K562 (cell line): ENCODE results near the gene LLGL1. TPM values are rescaled to one million over a fixed set of nuclear protein-coding genes. Genes with fewer than 3 reads are reported as not detected.

ENCODE experiments used
- ARID2 ChIP-seq: fragments of 450-650 bp; IDR thresholded peaks from 2 replicates; pipeline ENCODE4 v1.6.1; 2017; ENCODE audit warnings: antibody characterized with exemption, mild to moderate bottlenecking
- GTF2F1 ChIP-seq: IDR thresholded peaks from 2 replicates; pipeline ENCODE4 v1.6.1; 2011; ENCODE audit warnings: low read depth, low read length, improper control_type of control experiment
- HDAC2 ChIP-seq: fragments of 450-650 bp; IDR thresholded peaks from 2 replicates; pipeline ENCODE4 v1.6.1; 2016; ENCODE audit warnings: mild to moderate bottlenecking
- HDAC6 ChIP-seq: IDR thresholded peaks from 2 replicates; pipeline ENCODE4 v1.6.1; 2012; ENCODE audit warnings: low read depth, mild to moderate bottlenecking, control low read depth, inconsistent platforms, low read length, moderate library complexity
- MAZ ChIP-seq, 2 experiments: fragments of 450-650 bp in 1 of 2; sonication (generic) in 1 of 2; formaldehyde crosslinking; IDR thresholded peaks in 1 of 2; conservative IDR thresholded peaks in 1 of 2; 2 replicates each; pipeline versions ENCODE4 v1.4.0 to v1.5.0; 2020; ENCODE audit warnings: mild to moderate bottlenecking in 1 of 2, missing genetic modification reagents in 1 of 2
- MIER1 ChIP-seq: fragments of 450-650 bp; IDR thresholded peaks from 2 replicates; pipeline ENCODE4 v1.6.1; 2016; ENCODE audit warnings: antibody characterized with exemption, mild to moderate bottlenecking, low read depth
- PTTG1 ChIP-seq: fragments of 450-650 bp; IDR thresholded peaks from 2 replicates; pipeline ENCODE4 v1.6.1; 2016; ENCODE audit warnings: low read depth, mild to moderate bottlenecking, missing genetic modification characterization, missing compliant biosample characterization
- PURB ChIP-seq: sonication (generic); formaldehyde crosslinking; IDR thresholded peaks from 2 replicates; pipeline ENCODE4 v1.9.0; 2021; ENCODE audit warnings: low read depth, mild to moderate bottlenecking, missing genetic modification reagents
- SMAD1 ChIP-seq: fragments of 150-350 bp; IDR thresholded peaks from 2 replicates; pipeline ENCODE4 v1.6.1; 2014; ENCODE audit warnings: low read length, low read depth; ENCODE audit not compliant: partially characterized antibody
- SMAD4 ChIP-seq: fragments of 250-450 bp; sonication (Bioruptor Pico); conservative IDR thresholded peaks from 2 replicates; pipeline ENCODE4 v1.8.0; 2021; ENCODE audit warnings: inconsistent platforms, mild to moderate bottlenecking, moderate library complexity
- UBTF ChIP-seq, 2 experiments: IDR thresholded peaks; 2 replicates each; pipeline ENCODE4 v1.6.1; 2012; ENCODE audit warnings: improper control_type of control experiment in 2 of 2, low read depth in 2 of 2, low read length in 2 of 2, borderline replicate concordance in 1 of 2
- ZBTB1 ChIP-seq: sonication (generic); formaldehyde crosslinking; IDR thresholded peaks from 2 replicates; pipeline ENCODE4 v1.8.1; 2023; ENCODE audit warnings: missing genetic modification reagents, low read depth, mild to moderate bottlenecking, borderline replicate concordance
- ZKSCAN3 ChIP-seq: fragments of 250-450 bp; sonication (Bioruptor Pico); IDR thresholded peaks from 2 replicates; pipeline ENCODE4 v1.4.0; 2020
- ZNF143 ChIP-seq: sonication (generic); formaldehyde crosslinking; IDR thresholded peaks from 2 replicates; pipeline ENCODE4 v1.9.0; 2022; ENCODE audit warnings: mild to moderate bottlenecking, missing genetic modification reagents
- ZNF407 ChIP-seq: fragments of 450-650 bp; IDR thresholded peaks from 2 replicates; pipeline ENCODE4 v1.6.1; 2016; ENCODE audit warnings: low read depth
- polyA plus RNA-seq, 8 experiments: library from polyadenylated mRNA; depleted of rRNA in 4 of 8; stranded (reverse) in 5 of 8; unstranded in 3 of 8; fragments of >200 nt; fragmentation: Nextera tagmentation in 2 of 8; fragmentation: Illumina TruSeq in 1 of 8; extraction: Ambion mirVana in 2 of 8; extraction: Trizol in 1 of 8; gene quantifications; 2 replicates each; pipeline versions ENCODE4 v1.2.1 to v1.2.3, GENCODE V29; 2011 to 2014; ENCODE audit warnings: inconsistent platforms in 1 of 8, missing spikeins in 1 of 8
- total RNA-seq, 7 experiments: library from RNA; depleted of rRNA in 6 of 7; stranded (reverse); fragments of >200 nt in 6 of 7; fragmentation: Illumina TruSeq in 2 of 7; extraction: Trizol in 2 of 7; gene quantifications; 2 replicates each; pipeline versions ENCODE4 v1.2.1 to v1.2.3, GENCODE V29; 2011 to 2021; ENCODE audit warnings: low replicate concordance in 1 of 7
- TF ChIP-seq, protein P1 (sequence below): fragments of 250-450 bp; sonication (Bioruptor Pico); IDR thresholded peaks from 2 replicates; pipeline ENCODE4 v1.8.0; 2021; ENCODE audit warnings: borderline replicate concordance, mild to moderate bottlenecking, moderate library complexity; ENCODE audit not compliant: poor library complexity, severe bottlenecking

The LLGL1 gene
- total and polyA plus RNA-seq, 9 of the 15 experiments (the other 6 are each of a cell fraction or from before 2014, with no cell fraction given) = 0.11 to 12.9 (median 5.3) TPM; not detected in 1

- no peak for TF ChIP-seq SMAD4 (CRISPR knock-in tag)
- no peak for TF ChIP-seq ZNF407
- no peak for TF ChIP-seq GTF2F1
- TF ChIP-seq ZBTB1 (CRISPR knock-in tag) = no peak
- TF ChIP-seq MIER1 = no peak
- no peak for TF ChIP-seq UBTF (IDR thresholded peaks at IDR 0.05; ENCODE audit: borderline replicate concordance in 1 of 2, low read depth in 2 of 2, low read length in 2 of 2)
- TF ChIP-seq, protein P1, sequence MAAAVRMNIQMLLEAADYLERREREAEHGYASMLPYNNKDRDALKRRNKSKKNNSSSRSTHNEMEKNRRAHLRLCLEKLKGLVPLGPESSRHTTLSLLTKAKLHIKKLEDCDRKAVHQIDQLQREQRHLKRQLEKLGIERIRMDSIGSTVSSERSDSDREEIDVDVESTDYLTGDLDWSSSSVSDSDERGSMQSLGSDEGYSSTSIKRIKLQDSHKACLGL (CRISPR knock-in tag) = no peak
- TF ChIP-seq SMAD1 = no peak
- TF ChIP-seq MAZ (CRISPR knock-in tag; conservative IDR thresholded peaks at IDR 0.05 in 1 of 2, IDR thresholded peaks at IDR 0.05 in 1 of 2) = no peak
- no peak for TF ChIP-seq ARID2
- no peak for TF ChIP-seq ZKSCAN3 (CRISPR knock-in tag)
- TF ChIP-seq PURB = no peak
- TF ChIP-seq HDAC2 = no peak
- no peak for TF ChIP-seq PTTG1 (tag)
- no peak for TF ChIP-seq ZNF143
- TF ChIP-seq HDAC6 = no peak
These were observed 41.0 kb upstream of the LLGL1 start (continued) for GRCh38 chr17:18184143-18185031.
